Right lobe of liver (tissue), 6 donors: ENCODE results near the gene PDGFB. TPM values are rescaled to one million over a fixed set of nuclear protein-coding genes. Genes with fewer than 3 reads are reported as not detected.
A peak's percentile ranks its signal among the peaks of the same experiment; 100 is the strongest.

ENCODE experiments used
- ATAC-seq, 4 donors: fragments of 200-7000 bp; cut with Tn5 transposase; one replicate each; pipeline ENCODE4 v1.9.1; 2020; ENCODE audit warnings: mild to moderate bottlenecking in 4 of 4, moderate library complexity in 4 of 4
- DNase-seq, 3 donors: peaks; one replicate each; pipeline ENCODE4 v3.0.0-alpha.2; 2020
- H3K27ac ChIP-seq, 3 donors: fragments of 200-600 bp; one replicate each; pipeline ENCODE4 v1.8.0; 2022
- H3K27me3 ChIP-seq, 2 donors: fragments of 200-600 bp; one replicate each; pipeline ENCODE4 v1.8.0; 2022
- H3K36me3 ChIP-seq, 4 donors: fragments of 200-600 bp; sonication (generic) in 1 of 4; one replicate each; pipeline versions ENCODE4 v1.5.1 to v1.8.0; 2017 to 2022; ENCODE audit warnings: control low read depth in 1 of 4
- H3K4me1 ChIP-seq, 4 donors: fragments of 200-600 bp; sonication (generic) in 1 of 4; one replicate each; pipeline versions ENCODE4 v1.5.1 to v1.8.0; 2017 to 2022; ENCODE audit warnings: control low read depth in 1 of 4
- H3K4me3 ChIP-seq, 3 donors: fragments of 200-600 bp; one replicate each; pipeline ENCODE4 v1.8.0; 2022
- H3K9me3 ChIP-seq, 4 donors: fragments of 200-600 bp; sonication (generic) in 1 of 4; one replicate each; pipeline versions ENCODE4 v1.5.1 to v1.8.0; 2017 to 2022; ENCODE audit warnings: control low read depth in 1 of 4
- POLR2A ChIP-seq: fragments of 450-650 bp; IDR thresholded peaks from one replicate; pipeline ENCODE4 v1.6.1; 2017; ENCODE audit warnings: antibody characterized with exemption, mild to moderate bottlenecking
- WGBS: methylation state at CpG from one replicate; pipeline ENCODE4 v1.1.6; 2018; ENCODE audit warnings: low coverage, low lambda C conversion rate; ENCODE audit not compliant: insufficient coverage; ENCODE audit errors: missing lambda C conversion rate; 5-methylcytosine and 5-hydroxymethylcytosine counted together
- intact Hi-C, 2 donors: fragments of 100-400 bp; cut with DNase I; formaldehyde crosslinking; loops; one replicate each; pipeline versions ENCODE4 v1.11.2 to v1.14.1; 2022
- total RNA-seq, 6 experiments: library from RNA; depleted of rRNA in 2 of 6; stranded (reverse); fragments of >200 nt in 2 of 6; fragmentation: NEBNext Ultra II Directional in 3 of 6; extraction: Animal tissue kit (Norgen Biotek cat#: 25700) in 3 of 6; gene quantifications; one replicate each; pipeline versions ENCODE4 v1.1.0 to v1.2.4, GENCODE V29; 2016 to 2023
- TF ChIP-seq, protein P1 (sequence below), 4 donors: fragments of 200-600 bp in 3 of 4; fragments of 450-650 bp in 1 of 4; IDR thresholded peaks; one replicate each; pipeline versions ENCODE4 v1.5.1 to v1.8.0; 2016 to 2022; ENCODE audit warnings: antibody characterized with exemption in 4 of 4, mild to moderate bottlenecking in 2 of 4
- donor health status: DM: no; HTN: yes; CAD: no.
- donor health status: DM: no; HTN: no; CAD: no.
- donor health status: DM: no; HTN: no; CAD: no.
- donor health status: DM: no; HTN: yes; CAD: no.
- donor health status: DM: no; HTN: yes; CAD: no.

PDGFB gene
- total RNA-seq, 6 experiments from 2014 or later: 0.90 to 10.2 (median 3.3) TPM

DNA sequence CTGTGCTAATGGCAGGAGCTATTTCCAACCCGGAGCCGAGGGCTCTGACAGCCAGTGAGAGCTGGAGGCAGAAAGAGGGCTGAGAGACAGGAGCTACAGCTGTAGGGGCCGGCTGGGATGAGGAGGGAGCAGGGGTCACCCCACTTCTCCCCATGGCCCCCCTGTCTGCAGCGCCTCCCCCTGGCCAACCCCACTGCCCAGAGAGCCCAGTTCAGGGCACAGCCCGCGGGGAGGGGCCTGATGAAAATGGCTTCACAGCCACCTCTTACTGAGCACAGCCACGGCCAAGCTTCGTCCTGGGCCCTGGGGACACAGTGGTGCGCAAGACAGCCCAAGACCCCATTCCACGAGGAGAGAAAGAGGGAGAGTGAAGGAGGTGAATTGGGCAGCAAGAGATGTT lies 46.7 kb upstream of the PDGFB start:
- Histone ChIP-seq H3K4me1 (peaks cover 3 to 43% (median 19%) of the 10 kb centered on the region in 4 donors), H3K27me3 (no peaks in the 10 kb centered on the region), H3K36me3 (no peaks in the 10 kb centered on the region), H3K9me3 (no peaks in the 10 kb centered on the region), H3K4me3 (no peak overlapping the region), H3K27ac (peak overlapping the region in 2 of 3 donors; percentile 1 to 85)
- 95% methylated on average over 3 of the region's 10 CpGs for WGBS
- intact Hi-C loops: no loop called here
- TF ChIP-seq, protein P1, sequence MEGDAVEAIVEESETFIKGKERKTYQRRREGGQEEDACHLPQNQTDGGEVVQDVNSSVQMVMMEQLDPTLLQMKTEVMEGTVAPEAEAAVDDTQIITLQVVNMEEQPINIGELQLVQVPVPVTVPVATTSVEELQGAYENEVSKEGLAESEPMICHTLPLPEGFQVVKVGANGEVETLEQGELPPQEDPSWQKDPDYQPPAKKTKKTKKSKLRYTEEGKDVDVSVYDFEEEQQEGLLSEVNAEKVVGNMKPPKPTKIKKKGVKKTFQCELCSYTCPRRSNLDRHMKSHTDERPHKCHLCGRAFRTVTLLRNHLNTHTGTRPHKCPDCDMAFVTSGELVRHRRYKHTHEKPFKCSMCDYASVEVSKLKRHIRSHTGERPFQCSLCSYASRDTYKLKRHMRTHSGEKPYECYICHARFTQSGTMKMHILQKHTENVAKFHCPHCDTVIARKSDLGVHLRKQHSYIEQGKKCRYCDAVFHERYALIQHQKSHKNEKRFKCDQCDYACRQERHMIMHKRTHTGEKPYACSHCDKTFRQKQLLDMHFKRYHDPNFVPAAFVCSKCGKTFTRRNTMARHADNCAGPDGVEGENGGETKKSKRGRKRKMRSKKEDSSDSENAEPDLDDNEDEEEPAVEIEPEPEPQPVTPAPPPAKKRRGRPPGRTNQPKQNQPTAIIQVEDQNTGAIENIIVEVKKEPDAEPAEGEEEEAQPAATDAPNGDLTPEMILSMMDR (IDR thresholded peaks at IDR 0.05): no peak
- no peak for TF ChIP-seq POLR2A
- no peak for ATAC-seq
- DNase-seq: no peak

DNA sequence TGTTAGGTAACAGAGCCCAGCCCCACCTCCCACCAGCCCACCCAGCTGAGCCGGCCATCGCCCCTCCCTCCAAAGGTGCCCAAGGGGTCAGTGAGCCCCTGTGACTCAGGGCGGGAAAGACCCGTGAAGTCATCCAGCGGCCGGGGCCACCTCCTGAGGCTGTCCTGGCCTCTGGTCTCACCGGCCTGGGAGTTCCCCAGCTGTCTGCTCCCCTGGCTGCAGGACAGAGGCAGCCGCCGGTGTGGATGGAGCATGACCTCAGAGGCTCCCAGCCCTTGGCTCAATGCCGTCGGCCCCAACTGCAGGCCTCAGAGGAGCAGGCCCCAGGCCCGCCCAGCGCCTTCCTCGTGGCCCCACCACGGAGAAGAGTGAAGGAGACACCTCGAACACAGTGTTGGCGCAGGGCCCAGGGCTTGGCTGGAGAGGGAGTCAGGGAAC lies 46.0 kb upstream of the PDGFB start:
- DNase-seq (peak; percentile 92 to 93 (median 92)), ATAC-seq (peak; percentile 76 to 83 (median 78))
- H3K4me3 ChIP-seq: no peak overlapping the region
- intact Hi-C loops: no loop called here
- no peaks in the 10 kb centered on the region for H3K36me3 ChIP-seq
- TF ChIP-seq, protein P1 (IDR thresholded peaks at IDR 0.05): no peak
- no peak for TF ChIP-seq POLR2A
- H3K4me1 ChIP-seq: peaks cover 3 to 37% (median 17%) of the 10 kb centered on the region in 4 donors
- H3K27me3 ChIP-seq: no peaks in the 10 kb centered on the region
- H3K9me3 ChIP-seq: no peaks in the 10 kb centered on the region
- H3K27ac ChIP-seq: peak overlapping the region in 1 of 3 donors; percentile 18
- 20% methylated on average over 1 of the region's 17 CpGs for WGBS

DNA sequence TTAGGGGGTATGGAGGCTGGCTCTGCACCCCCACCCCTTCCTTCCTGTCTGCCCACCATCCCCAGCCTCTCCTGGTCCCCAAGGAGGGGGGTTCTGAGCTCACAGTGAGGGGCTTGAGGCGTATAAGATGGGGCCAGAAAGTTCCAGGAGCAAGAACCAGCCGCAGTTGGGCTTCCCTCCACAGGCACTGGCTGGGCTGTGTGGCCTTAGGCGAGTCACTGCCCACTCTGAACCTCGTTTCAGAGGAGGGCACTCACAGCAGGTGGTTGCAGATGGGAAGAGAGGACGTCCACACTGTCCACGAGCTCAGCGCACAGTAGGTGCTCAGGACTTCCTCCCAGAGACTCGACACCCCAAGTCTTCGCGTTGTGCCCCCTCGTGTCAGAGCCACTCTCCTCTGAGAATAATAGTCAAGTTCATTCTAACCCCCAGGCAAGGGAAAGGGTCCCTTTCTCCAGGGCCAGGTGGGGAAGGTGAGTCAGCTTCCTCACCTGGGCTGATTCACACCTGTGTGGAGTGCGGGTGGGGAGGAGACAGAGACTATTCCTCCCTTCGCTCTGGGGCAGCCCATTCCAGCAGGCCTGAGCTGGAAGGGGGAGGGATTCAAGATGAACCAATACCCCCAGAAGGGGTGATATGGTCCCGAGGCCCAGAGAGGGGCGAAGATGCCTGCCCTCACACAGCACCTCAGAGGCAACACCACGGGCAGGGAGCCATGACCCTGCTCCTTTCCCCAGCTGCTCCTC lies 45.4 kb upstream of the PDGFB start:
- intact Hi-C loops: no loop called here
- TF ChIP-seq, protein P1 (IDR thresholded peaks at IDR 0.05): no peak
- no peaks in the 10 kb centered on the region for H3K9me3 ChIP-seq
- H3K27me3 ChIP-seq: no peaks in the 10 kb centered on the region
- peak overlapping the region in 1 of 3 donors; percentile 18 for H3K27ac ChIP-seq
- peaks cover 3 to 34% (median 14%) of the 10 kb centered on the region in 4 donors for H3K4me1 ChIP-seq
- DNase-seq (no peak), ATAC-seq (no peak)
- 90% methylated on average over 2 of the region's 16 CpGs for WGBS
- H3K36me3 ChIP-seq: no peaks in the 10 kb centered on the region
- no peak overlapping the region for H3K4me3 ChIP-seq

DNA sequence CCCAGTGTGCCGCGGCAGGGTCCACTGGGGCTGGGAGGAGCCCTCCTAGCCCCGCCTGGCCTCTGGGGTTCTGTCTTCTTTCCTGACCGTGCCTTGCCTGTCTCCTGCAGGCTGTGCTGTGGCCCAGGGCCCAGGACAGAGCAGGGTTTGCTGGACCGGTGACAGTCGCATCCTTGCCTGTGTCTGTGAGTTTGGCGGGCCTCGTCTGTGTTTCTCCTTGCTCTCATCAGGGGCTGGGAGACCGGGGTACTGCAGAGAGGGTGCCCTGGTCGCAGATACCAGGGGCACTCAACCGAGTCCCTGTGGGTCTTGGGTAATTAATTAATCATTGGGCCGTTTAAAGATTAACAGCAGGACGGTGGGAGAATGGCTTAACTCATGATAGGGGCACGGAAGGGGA lies 44.8 kb upstream of the PDGFB start:
- ATAC-seq: peak in 2 of 4 donors; percentile 0 to 9
- TF ChIP-seq, protein P1 (IDR thresholded peaks at IDR 0.05): no peak
- TF ChIP-seq POLR2A: no peak
- H3K27ac ChIP-seq: no peak overlapping the region
- H3K4me3 ChIP-seq: no peak overlapping the region
- no peaks in the 10 kb centered on the region for H3K9me3 ChIP-seq
- 16% methylated on average over 3 of the region's 14 CpGs for WGBS
- DNase-seq: no peak
- intact Hi-C loops: no loop called here
- no peaks in the 10 kb centered on the region for H3K27me3 ChIP-seq
- peaks cover 3 to 34% (median 13%) of the 10 kb centered on the region in 4 donors for H3K4me1 ChIP-seq
- no peaks in the 10 kb centered on the region for H3K36me3 ChIP-seq
